HEK293 (cell line): Measurements from ENCODE around the gene CAMK2B.
A peak's percentile ranks its signal among the peaks of the same experiment; 100 is the strongest.

Experiments
- CTCF ChIA-PET: fragments of 350-600 bp; formaldehyde crosslinking; extraction: SDS; loops from one replicate; lab custom pipeline; 2021; ENCODE audit warnings: antibody characterized with exemption; lab: Yijun Ruan, JAX
- POLR2A ChIA-PET: fragments of 300-600 bp; formaldehyde crosslinking; extraction: SDS; loops from one replicate; lab custom pipeline; 2020; ENCODE audit warnings: antibody characterized with exemption, inconsistent platforms; lab: Yijun Ruan, JAX
- H3K27ac ChIP-seq: fragments of 200-500 bp; sonication (Bioruptor generic); 2 replicates; pipeline ENCODE4 v1.5.1; 2014; ENCODE audit warnings: low read depth, low read length, control low read depth, inconsistent platforms; ENCODE audit errors: extremely low read depth
- H3K36me3 ChIP-seq, 2 experiments: fragments of 200-500 bp in 1 of 2; sonication (Bioruptor generic) in 1 of 2; 1 replicate in 1 of 2; 2 replicates in 1 of 2; pipeline ENCODE4 v1.5.1; 2014 to 2017; ENCODE audit warnings: inconsistent platforms in 2 of 2, low read length in 2 of 2; ENCODE audit not compliant: control insufficient read depth in 2 of 2, insufficient read depth in 1 of 2
- H3K4me1 ChIP-seq: fragments of 200-500 bp; sonication (Bioruptor generic); 2 replicates; pipeline ENCODE4 v1.5.1; 2014; ENCODE audit warnings: mild to moderate bottlenecking, low read length, inconsistent platforms; ENCODE audit not compliant: control insufficient read depth, insufficient read depth
- H3K4me3 ChIP-seq: 2 replicates; pipeline ENCODE4 v1.5.1; 2011; ENCODE audit warnings: low read depth, mild to moderate bottlenecking, control low read depth, low read length, moderate library complexity
- H3K9me3 ChIP-seq: fragments of 200-500 bp; sonication (Bioruptor generic); 2 replicates; pipeline ENCODE4 v1.5.1; 2014; ENCODE audit warnings: low read depth, low read length, inconsistent platforms; ENCODE audit not compliant: control insufficient read depth, insufficient read depth
- FEZF1 ChIP-seq: fragments of 450-650 bp; formaldehyde crosslinking; IDR thresholded peaks from 2 replicates; pipeline ENCODE4 v1.5.1; 2016; ENCODE audit warnings: missing biosample characterization, missing genetic modification characterization
- HIC1 ChIP-seq: fragments of 450-650 bp; formaldehyde crosslinking; IDR thresholded peaks from 2 replicates; pipeline ENCODE4 v1.5.1; 2016; ENCODE audit warnings: missing biosample characterization, missing genetic modification characterization
- SCRT1 ChIP-seq: fragments of 450-650 bp; formaldehyde crosslinking; IDR thresholded peaks from 2 replicates; pipeline ENCODE4 v1.5.1; 2016; ENCODE audit warnings: missing biosample characterization, missing genetic modification characterization, borderline replicate concordance
- ZBTB10 ChIP-seq: fragments of 450-650 bp; formaldehyde crosslinking; IDR thresholded peaks from 2 replicates; pipeline ENCODE4 v1.5.1; 2016; ENCODE audit warnings: missing biosample characterization, missing genetic modification characterization
- ZBTB6 ChIP-seq: fragments of 450-650 bp; formaldehyde crosslinking; IDR thresholded peaks from 2 replicates; pipeline ENCODE4 v1.5.1; 2017; ENCODE audit warnings: missing biosample characterization, missing genetic modification characterization
- ZEB2 ChIP-seq: fragments of 450-650 bp; formaldehyde crosslinking; IDR thresholded peaks from 2 replicates; pipeline ENCODE4 v1.5.1; 2016; ENCODE audit warnings: missing biosample characterization, missing genetic modification characterization
- ZNF112 ChIP-seq: fragments of 450-650 bp; formaldehyde crosslinking; IDR thresholded peaks from 2 replicates; pipeline ENCODE4 v1.5.0; 2017; ENCODE audit warnings: missing biosample characterization, missing genetic modification characterization
- ZNF175 ChIP-seq: fragments of 450-650 bp; formaldehyde crosslinking; IDR thresholded peaks from 2 replicates; pipeline ENCODE4 v1.5.1; 2016; ENCODE audit warnings: missing biosample characterization, missing genetic modification characterization
- ZNF324 ChIP-seq: fragments of 450-650 bp; formaldehyde crosslinking; IDR thresholded peaks from 2 replicates; pipeline ENCODE4 v1.5.1; 2016; ENCODE audit warnings: missing biosample characterization, missing genetic modification characterization
- ZNF350 ChIP-seq: fragments of 450-650 bp; formaldehyde crosslinking; IDR thresholded peaks from 2 replicates; pipeline ENCODE4 v1.5.0; 2017; ENCODE audit warnings: missing biosample characterization, mild to moderate bottlenecking, missing genetic modification characterization
- ZNF518A ChIP-seq: fragments of 450-650 bp; formaldehyde crosslinking; conservative IDR thresholded peaks from 2 replicates; pipeline ENCODE4 v1.5.1; 2016; ENCODE audit warnings: low read depth, missing biosample characterization, missing genetic modification characterization
- ZNF521 ChIP-seq: fragments of 450-650 bp; formaldehyde crosslinking; IDR thresholded peaks from 2 replicates; pipeline ENCODE4 v1.5.1; 2017; ENCODE audit warnings: missing biosample characterization, mild to moderate bottlenecking, missing genetic modification characterization
- ZNF544 ChIP-seq: fragments of 450-650 bp; formaldehyde crosslinking; IDR thresholded peaks from 2 replicates; pipeline ENCODE4 v1.5.0; 2017; ENCODE audit warnings: missing biosample characterization, missing genetic modification characterization
- ZNF600 ChIP-seq: fragments of 450-650 bp; formaldehyde crosslinking; IDR thresholded peaks from 2 replicates; pipeline ENCODE4 v1.5.1; 2016; ENCODE audit warnings: missing biosample characterization, missing genetic modification characterization
- ZNF623 ChIP-seq: fragments of 450-650 bp; formaldehyde crosslinking; IDR thresholded peaks from 2 replicates; pipeline ENCODE4 v1.5.1; 2016; ENCODE audit warnings: missing biosample characterization, missing genetic modification characterization
- ZNF624 ChIP-seq: fragments of 450-650 bp; formaldehyde crosslinking; IDR thresholded peaks from 2 replicates; pipeline ENCODE4 v1.5.1; 2017; ENCODE audit warnings: missing biosample characterization, missing genetic modification characterization
- ZNF747 ChIP-seq: fragments of 450-650 bp; formaldehyde crosslinking; IDR thresholded peaks from 2 replicates; pipeline ENCODE4 v1.5.1; 2016; ENCODE audit warnings: missing biosample characterization, missing genetic modification characterization
- ZNF792 ChIP-seq: fragments of 450-650 bp; formaldehyde crosslinking; IDR thresholded peaks from 2 replicates; pipeline ENCODE4 v1.5.1; 2016; ENCODE audit warnings: missing biosample characterization, missing genetic modification characterization
- TF ChIP-seq, protein P1 (sequence below): fragments of 450-650 bp; formaldehyde crosslinking; IDR thresholded peaks from 2 replicates; pipeline ENCODE4 v1.5.1; 2016; ENCODE audit warnings: missing biosample characterization, missing genetic modification characterization

The CAMK2B gene

DNA sequence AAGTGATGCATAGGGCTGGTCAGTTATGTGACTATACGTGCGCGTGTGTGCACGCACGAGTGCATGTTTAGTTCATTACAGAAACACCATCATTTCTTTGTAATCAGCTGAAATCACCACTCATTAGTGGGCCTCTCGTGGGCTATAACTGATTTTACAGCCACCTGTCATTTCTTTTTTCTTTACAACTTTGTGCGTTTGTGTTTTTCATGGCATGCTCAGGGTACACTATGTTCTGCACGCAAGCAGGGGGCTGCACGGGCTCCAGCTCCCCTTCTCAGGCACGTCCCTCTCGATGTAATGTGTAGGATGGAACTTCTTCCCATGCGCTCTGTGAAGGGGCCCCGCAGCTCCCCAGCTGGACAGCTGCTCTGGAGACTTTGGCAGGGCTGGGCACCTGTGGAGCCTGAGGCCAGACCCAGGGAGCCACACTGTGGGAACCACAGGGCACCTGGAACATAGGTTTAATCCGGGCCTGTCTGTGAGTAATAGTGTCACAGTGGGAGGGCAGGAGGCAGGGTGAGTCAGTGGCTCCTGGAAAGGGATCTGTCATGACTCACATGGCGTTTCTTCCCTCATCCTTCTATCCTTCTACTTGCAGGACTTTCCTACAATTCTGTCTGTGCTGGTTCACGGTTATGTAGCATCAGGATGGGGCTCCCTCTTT, 141.1 kb downstream of the CAMK2B start (continued):
- TF ChIP-seq HIC1 (tag by site-specific recombination) (peak; percentile 61), FEZF1 (tag by site-specific recombination) (no peak), ZNF624 (tag by site-specific recombination) (no peak), ZNF600 (tag by site-specific recombination) (peak; percentile 61; the same call in 1 of the 2 replicates), ZNF112 (tag by site-specific recombination) (no peak)
- TF ChIP-seq, all 188 proteins: peak for 17

GRCh38 chr7:44183386-44183785, 142.0 kb downstream of the CAMK2B start:
- H3K9me3 ChIP-seq: no peaks in the 10 kb centered on the region
- H3K4me1 ChIP-seq: 0 out of 2 replicates have a peak, but pooled peaks cover 2% of the 10 kb centered on the region
- H3K36me3 ChIP-seq: no peaks in the 10 kb centered on the region
- ChIA-PET CTCF (no interaction called here), POLR2A (no interaction called here)
- TF ChIP-seq, protein P1, sequence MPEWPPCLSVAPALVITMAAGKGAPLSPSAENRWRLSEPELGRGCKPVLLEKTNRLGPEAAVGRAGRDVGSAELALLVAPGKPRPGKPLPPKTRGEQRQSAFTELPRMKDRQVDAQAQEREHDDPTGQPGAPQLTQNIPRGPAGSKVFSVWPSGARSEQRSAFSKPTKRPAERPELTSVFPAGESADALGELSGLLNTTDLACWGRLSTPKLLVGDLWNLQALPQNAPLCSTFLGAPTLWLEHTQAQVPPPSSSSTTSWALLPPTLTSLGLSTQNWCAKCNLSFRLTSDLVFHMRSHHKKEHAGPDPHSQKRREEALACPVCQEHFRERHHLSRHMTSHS (tag by site-specific recombination): no peak
- TF ChIP-seq ZEB2 (no peak), ZBTB6 (tag by site-specific recombination) (no peak)
- no peak overlapping the region for H3K27ac ChIP-seq
- H3K4me3 ChIP-seq: no peak overlapping the region

DNA sequence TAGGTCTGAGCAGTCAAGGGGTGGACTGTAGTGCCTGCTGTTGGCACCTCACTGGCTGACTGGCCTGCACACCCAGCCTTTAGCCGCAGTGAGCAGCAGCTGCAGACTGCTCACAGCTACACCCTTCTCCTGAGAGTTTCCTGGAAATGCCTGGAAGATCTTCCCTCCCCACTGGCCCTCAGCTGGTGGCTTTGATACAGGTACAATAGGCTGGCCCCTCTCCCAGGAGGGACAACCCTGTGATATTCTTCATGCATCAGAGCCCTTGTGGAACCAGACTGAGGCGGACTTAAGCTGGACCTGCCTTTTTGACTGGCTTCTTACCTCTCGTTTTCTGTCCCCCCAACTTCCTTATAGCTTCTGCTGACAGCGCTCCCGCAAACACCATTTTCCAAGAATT, 142.6 kb downstream of the CAMK2B start:
- TF ChIP-seq ZNF747 (no peak), ZNF175 (tag by site-specific recombination) (no peak), ZNF518A (no peak), ZBTB10 (tag by site-specific recombination) (no peak), SCRT1 (tag by site-specific recombination) (no peak), ZNF324 (tag by site-specific recombination) (no peak), ZNF623 (tag by site-specific recombination) (no peak), ZNF544 (no peak), ZNF521 (tag by site-specific recombination) (no peak), ZNF350 (no peak), ZNF792 (no peak)
- TF ChIP-seq, all 188 proteins: peak for 0
- H3K36me3 ChIP-seq: no peaks in the 10 kb centered on the region
- H3K9me3 ChIP-seq: no peaks in the 10 kb centered on the region
- POLR2A ChIA-PET: no interaction called here
- CTCF ChIA-PET: no interaction called here
- H3K4me1 ChIP-seq: peaks cover 4% of the 10 kb centered on the region; the same call in 1 of the 2 replicates
- H3K27ac ChIP-seq: no peak overlapping the region
- no peak overlapping the region for H3K4me3 ChIP-seq
